SK-N-SH treated with all-trans-retinoic acid at 6 μM for 48 hours (cell line): ENCODE measurements around the gene ZNF808.

Experiments
- ATAC-seq: fragments of 200-7000 bp; cut with Tn5 transposase; 3 replicates; pipeline ENCODE4 v1.9.1; 2020; ENCODE audit warnings: mild to moderate bottlenecking, moderate library complexity
- ARNTL ChIP-seq: fragments of 450-650 bp; formaldehyde crosslinking; IDR thresholded peaks from 2 replicates; pipeline ENCODE4 v1.5.0; 2020; ENCODE audit warnings: low read depth, mild to moderate bottlenecking, moderate library complexity, borderline replicate concordance
- BACH2 ChIP-seq: fragments of 250-450 bp; sonication (Bioruptor Pico); IDR thresholded peaks from 2 replicates; pipeline ENCODE4 v1.9.0; 2021; ENCODE audit warnings: mild to moderate bottlenecking, borderline replicate concordance
- CREB5 ChIP-seq: fragments of 250-450 bp; sonication (Bioruptor Pico); IDR thresholded peaks from 2 replicates; pipeline ENCODE4 v1.5.1; 2020; ENCODE audit warnings: low read depth, mild to moderate bottlenecking, moderate library complexity
- CSDC2 ChIP-seq: fragments of 250-450 bp; sonication (Bioruptor Pico); IDR thresholded peaks from 2 replicates; pipeline ENCODE4 v1.5.0; 2020; ENCODE audit warnings: mild to moderate bottlenecking, moderate library complexity
- CSRNP3 ChIP-seq: fragments of 250-450 bp; sonication (Bioruptor Pico); IDR thresholded peaks from 2 replicates; pipeline ENCODE4 v1.5.1; 2021; ENCODE audit warnings: mild to moderate bottlenecking, moderate library complexity
- ESRRG ChIP-seq: fragments of 250-450 bp; sonication (Bioruptor Pico); IDR thresholded peaks from 2 replicates; pipeline ENCODE4 v1.6.1; 2021; ENCODE audit warnings: mild to moderate bottlenecking
- GLIS3 ChIP-seq: fragments of 250-450 bp; sonication (Bioruptor Pico); IDR thresholded peaks from 2 replicates; pipeline ENCODE4 v1.5.0; 2020; ENCODE audit warnings: mild to moderate bottlenecking, moderate library complexity
- ISL1 ChIP-seq: fragments of 250-450 bp; sonication (Bioruptor Pico); IDR thresholded peaks from 2 replicates; pipeline ENCODE4 v2.1.2; 2022; ENCODE audit warnings: mild to moderate bottlenecking, moderate library complexity
- OSR1 ChIP-seq: fragments of 250-450 bp; sonication (Bioruptor Pico); IDR thresholded peaks from 2 replicates; pipeline ENCODE4 v1.8.0; 2022; ENCODE audit warnings: moderate library complexity, mild to moderate bottlenecking, inconsistent platforms
- PATZ1 ChIP-seq: fragments of 250-450 bp; sonication (Bioruptor Pico); IDR thresholded peaks from 2 replicates; pipeline ENCODE4 v1.8.0; 2020; ENCODE audit warnings: mild to moderate bottlenecking, moderate library complexity, borderline replicate concordance
- POU6F1 ChIP-seq: fragments of 250-450 bp; sonication (Bioruptor Pico); IDR thresholded peaks from 2 replicates; pipeline ENCODE4 v1.8.0; 2021; ENCODE audit warnings: low read depth, mild to moderate bottlenecking, moderate library complexity, borderline replicate concordance
- RARB ChIP-seq: fragments of 250-450 bp; sonication (Bioruptor Pico); IDR thresholded peaks from 2 replicates; pipeline ENCODE4 v1.8.0; 2021; ENCODE audit warnings: mild to moderate bottlenecking, moderate library complexity
- TCF4 ChIP-seq: fragments of 250-450 bp; sonication (Bioruptor Pico); IDR thresholded peaks from 2 replicates; pipeline ENCODE4 v1.8.0; 2021; ENCODE audit warnings: mild to moderate bottlenecking, moderate library complexity, borderline replicate concordance
- TOX ChIP-seq: fragments of 250-450 bp; sonication (Bioruptor Pico); IDR thresholded peaks from 2 replicates; pipeline ENCODE4 v1.8.0; 2021; ENCODE audit warnings: mild to moderate bottlenecking, moderate library complexity, borderline replicate concordance
- TSHZ2 ChIP-seq: fragments of 250-450 bp; sonication (Bioruptor Pico); IDR thresholded peaks from 2 replicates; pipeline ENCODE4 v1.5.0; 2020; ENCODE audit warnings: mild to moderate bottlenecking, moderate library complexity
- ZC3H10 ChIP-seq: fragments of 250-450 bp; sonication (Bioruptor Pico); IDR thresholded peaks from 2 replicates; pipeline ENCODE4 v1.5.1; 2021; ENCODE audit warnings: mild to moderate bottlenecking, moderate library complexity
- ZFP3 ChIP-seq: fragments of 250-450 bp; sonication (Bioruptor Pico); IDR thresholded peaks from 2 replicates; pipeline ENCODE4 v1.5.0; 2020; ENCODE audit warnings: mild to moderate bottlenecking, moderate library complexity
- ZFP30 ChIP-seq: fragments of 450-650 bp; formaldehyde crosslinking; IDR thresholded peaks from 2 replicates; pipeline ENCODE4 v1.5.0; 2022; ENCODE audit warnings: mild to moderate bottlenecking, moderate library complexity
- ZNF565 ChIP-seq: fragments of 450-650 bp; formaldehyde crosslinking; conservative IDR thresholded peaks from 2 replicates; pipeline ENCODE4 v1.5.0; 2020; ENCODE audit warnings: low read depth, mild to moderate bottlenecking, moderate library complexity
- ZNF70 ChIP-seq: fragments of 450-650 bp; formaldehyde crosslinking; IDR thresholded peaks from 2 replicates; pipeline ENCODE4 v1.5.0; 2020; ENCODE audit warnings: mild to moderate bottlenecking, moderate library complexity

The ZNF808 gene

GRCh38 chr19:52566121-52566520 is 38.7 kb downstream of the ZNF808 start:
- TF ChIP-seq ZFP30 (CRISPR knock-in tag), result no peak
- TF ChIP-seq CSDC2 (CRISPR knock-in tag), result no peak
- no peak for TF ChIP-seq TOX
- no peak for TF ChIP-seq ARNTL
- no peak for TF ChIP-seq ZNF565
- no peak for TF ChIP-seq ZC3H10
- TF ChIP-seq ZNF70 (CRISPR knock-in tag), result no peak
- TF ChIP-seq POU6F1, result no peak
- TF ChIP-seq BACH2 (CRISPR knock-in tag), result no peak
- no peak for TF ChIP-seq CSRNP3 (CRISPR knock-in tag)
- no peak for TF ChIP-seq RARB
- no peak for TF ChIP-seq OSR1
- no peak for TF ChIP-seq TSHZ2 (CRISPR knock-in tag)
- no peak for TF ChIP-seq PATZ1 (CRISPR knock-in tag)
- TF ChIP-seq CREB5 (CRISPR knock-in tag), result no peak
- no peak for TF ChIP-seq ESRRG
- TF ChIP-seq TCF4 (CRISPR knock-in tag), result no peak
- no peak for TF ChIP-seq ZFP3 (CRISPR knock-in tag)
- TF ChIP-seq ISL1, result no peak
- no peak for TF ChIP-seq GLIS3 (CRISPR knock-in tag)

GRCh38 chr19:52566588-52566987 is 39.1 kb downstream of the ZNF808 start:
- no peak for TF ChIP-seq OSR1
- peak; percentile 87 for TF ChIP-seq ZFP3 (CRISPR knock-in tag)
- no peak for ATAC-seq

More at GRCh38 chr19:52566121-52566520, 38.7 kb downstream of the ZNF808 start:
- ATAC-seq, result no peak

GRCh38 chr19:52567921-52568320 is 40.5 kb downstream of the ZNF808 start:
- no peak for TF ChIP-seq CSDC2 (CRISPR knock-in tag)
- no peak for TF ChIP-seq ZFP30 (CRISPR knock-in tag)
- no peak for TF ChIP-seq TSHZ2 (CRISPR knock-in tag)
- TF ChIP-seq CREB5 (CRISPR knock-in tag), result no peak
- no peak for TF ChIP-seq ZNF70 (CRISPR knock-in tag)
- no peak for TF ChIP-seq ZC3H10
- TF ChIP-seq ZFP3 (CRISPR knock-in tag), result no peak
- TF ChIP-seq TOX, result no peak
- no peak for TF ChIP-seq OSR1
- ATAC-seq, result no peak

GRCh38 chr19:52569638-52569999 is 42.2 kb downstream of the ZNF808 start:
- peak; percentile 62 for ATAC-seq
